Uterus (tissue), 4 donors: ENCODE results near the gene CMTM2. TPM values are rescaled to one million over a fixed set of nuclear protein-coding genes. Genes with fewer than 3 reads are reported as not detected.
"Not testable (repeated sequence)": the region's sequence is repeated elsewhere in the genome, so short reads cannot be mapped to it uniquely, and the experiment has no call there.

Experiments used
- DNase-seq, 2 donors: peaks; one replicate each; pipeline ENCODE4 v3.0.0-alpha.2; 2019 to 2020
- H3K27ac ChIP-seq, 2 donors: fragments of 200-600 bp; sonication (generic); 1 replicate in 1 of 2; 2 replicates in 1 of 2; pipeline ENCODE4 v1.5.1; 2016 to 2018
- H3K27me3 ChIP-seq, 2 donors: fragments of 200-600 bp; sonication (generic); one replicate each; pipeline ENCODE4 v1.5.1; 2018 to 2019; ENCODE audit warnings: control low read depth in 1 of 2
- H3K36me3 ChIP-seq, 2 donors: fragments of 200-600 bp; sonication (generic); one replicate each; pipeline ENCODE4 v1.5.1; 2019; ENCODE audit warnings: control low read depth in 1 of 2
- H3K4me1 ChIP-seq, 2 donors: fragments of 200-600 bp; sonication (generic); one replicate each; pipeline ENCODE4 v1.5.1; 2018 to 2019; ENCODE audit warnings: control low read depth in 1 of 2
- H3K4me3 ChIP-seq, 2 donors: fragments of 200-600 bp; sonication (generic); 1 replicate in 1 of 2; 2 replicates in 1 of 2; pipeline ENCODE4 v1.5.1; 2018 to 2019; ENCODE audit warnings: mild to moderate bottlenecking in 1 of 2
- H3K9me3 ChIP-seq, 2 donors: fragments of 200-600 bp; sonication (generic); one replicate each; pipeline ENCODE4 v1.5.1; 2019; ENCODE audit warnings: control low read depth in 1 of 2
- POLR2A ChIP-seq, 2 donors: fragments of 450-650 bp; IDR thresholded peaks; one replicate each; pipeline ENCODE4 v1.6.1; 2016; ENCODE audit warnings: antibody characterized with exemption in 2 of 2, mild to moderate bottlenecking in 1 of 2, moderate library complexity in 1 of 2
- intact Hi-C: fragments of 100-400 bp; cut with DNase I; formaldehyde crosslinking; loops from one replicate; pipeline ENCODE4 v1.15.1; 2023; ENCODE audit warnings: low total_unique reads
- total RNA-seq, 4 donors: library from RNA; depleted of rRNA in 3 of 4; stranded (reverse); fragments of >200 nt in 3 of 4; gene quantifications; one replicate each; pipeline versions ENCODE4 v1.1.0 to v1.2.4, GENCODE V29; 2014 to 2023
- TF ChIP-seq, protein P1 (sequence below), 4 experiments: fragments of 200-600 bp in 2 of 4; fragments of 450-650 bp in 2 of 4; sonication (generic) in 2 of 4; IDR thresholded peaks; one replicate each; pipeline ENCODE4 v1.5.1; 2016 to 2019; ENCODE audit warnings: antibody characterized with exemption in 4 of 4, mild to moderate bottlenecking in 2 of 4, moderate library complexity in 1 of 4
- donor health status: DM: yes; HTN: yes; CAD: no.

Gene CMTM2
- total RNA-seq, 4 donors from 2014 or later: 1.2 TPM; not detected in 3

GRCh38 chr16:66562409-66562808 is 16.9 kb upstream of the CMTM2 start:
- DNase-seq: no peak
- Histone ChIP-seq H3K27ac (no peak overlapping the region), H3K36me3 (no peaks in the 10 kb centered on the region), H3K4me1 (no peaks in the 10 kb centered on the region), H3K4me3 (no peak overlapping the region), H3K27me3 (no peaks in the 10 kb centered on the region), H3K9me3 (no peaks in the 10 kb centered on the region)
- intact Hi-C loops: no loop called here
- TF ChIP-seq, protein P1, sequence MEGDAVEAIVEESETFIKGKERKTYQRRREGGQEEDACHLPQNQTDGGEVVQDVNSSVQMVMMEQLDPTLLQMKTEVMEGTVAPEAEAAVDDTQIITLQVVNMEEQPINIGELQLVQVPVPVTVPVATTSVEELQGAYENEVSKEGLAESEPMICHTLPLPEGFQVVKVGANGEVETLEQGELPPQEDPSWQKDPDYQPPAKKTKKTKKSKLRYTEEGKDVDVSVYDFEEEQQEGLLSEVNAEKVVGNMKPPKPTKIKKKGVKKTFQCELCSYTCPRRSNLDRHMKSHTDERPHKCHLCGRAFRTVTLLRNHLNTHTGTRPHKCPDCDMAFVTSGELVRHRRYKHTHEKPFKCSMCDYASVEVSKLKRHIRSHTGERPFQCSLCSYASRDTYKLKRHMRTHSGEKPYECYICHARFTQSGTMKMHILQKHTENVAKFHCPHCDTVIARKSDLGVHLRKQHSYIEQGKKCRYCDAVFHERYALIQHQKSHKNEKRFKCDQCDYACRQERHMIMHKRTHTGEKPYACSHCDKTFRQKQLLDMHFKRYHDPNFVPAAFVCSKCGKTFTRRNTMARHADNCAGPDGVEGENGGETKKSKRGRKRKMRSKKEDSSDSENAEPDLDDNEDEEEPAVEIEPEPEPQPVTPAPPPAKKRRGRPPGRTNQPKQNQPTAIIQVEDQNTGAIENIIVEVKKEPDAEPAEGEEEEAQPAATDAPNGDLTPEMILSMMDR (IDR thresholded peaks at IDR 0.05): peak in 1 of 4 experiments; percentile 10
- no peak for TF ChIP-seq POLR2A (IDR thresholded peaks at IDR 0.05)

GRCh38 chr16:66562986-66563385 is 16.3 kb upstream of the CMTM2 start:
- DNase-seq: no peak
- no peaks in the 10 kb centered on the region for H3K27me3 ChIP-seq
- intact Hi-C loops: no loop called here
- H3K4me1 ChIP-seq: no peaks in the 10 kb centered on the region
- H3K9me3 ChIP-seq: no peaks in the 10 kb centered on the region
- no peak for TF ChIP-seq POLR2A (IDR thresholded peaks at IDR 0.05)
- TF ChIP-seq, protein P1 (IDR thresholded peaks at IDR 0.05): no peak
- no peak overlapping the region for H3K4me3 ChIP-seq
- no peaks in the 10 kb centered on the region for H3K36me3 ChIP-seq
- H3K27ac ChIP-seq: no peak overlapping the region

DNA sequence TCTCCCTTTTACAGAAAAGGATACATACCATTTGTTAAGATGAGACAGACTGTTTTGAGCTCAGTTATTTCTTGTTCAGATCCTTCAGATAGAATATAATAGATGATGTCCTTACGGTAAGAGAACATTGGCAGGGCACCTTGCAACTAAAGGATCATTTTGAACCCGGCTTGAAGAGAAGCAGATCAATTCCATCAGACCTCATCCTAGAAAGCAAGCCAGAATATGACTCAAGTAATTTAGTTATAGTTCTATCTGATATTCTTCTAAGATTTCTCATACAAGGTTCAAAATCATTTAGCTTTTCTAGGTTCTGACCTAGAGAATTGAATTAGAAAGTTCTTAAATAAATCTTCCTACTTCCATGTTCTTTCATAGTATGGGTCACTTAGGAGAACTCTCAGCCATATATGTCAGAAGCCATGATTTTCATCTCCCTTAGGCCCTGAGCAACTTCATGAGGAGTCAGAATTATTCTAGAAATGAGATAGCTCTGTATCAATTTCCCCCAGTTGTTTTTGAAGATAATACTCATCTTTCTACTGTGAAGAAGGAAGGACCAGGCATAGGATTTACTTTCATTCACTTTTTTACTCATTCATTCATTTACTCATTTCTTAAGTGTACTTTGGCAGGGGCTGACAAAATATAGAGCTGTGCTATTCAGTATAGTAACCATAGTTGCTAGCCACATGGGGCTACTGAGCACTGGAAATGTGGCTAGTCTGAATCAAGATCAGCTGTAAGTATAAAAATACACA is 15.5 kb upstream of the CMTM2 start:
- Histone ChIP-seq H3K4me3 (no peak overlapping the region), H3K4me1 (no peaks in the 10 kb centered on the region), H3K36me3 (no peaks in the 10 kb centered on the region), H3K9me3 (no peaks in the 10 kb centered on the region), H3K27ac (no peak overlapping the region), H3K27me3 (no peaks in the 10 kb centered on the region)
- intact Hi-C loops: no loop called here
- TF ChIP-seq POLR2A (IDR thresholded peaks at IDR 0.05): no peak
- TF ChIP-seq, protein P1 (IDR thresholded peaks at IDR 0.05): no peak
- DNase-seq: no peak

DNA sequence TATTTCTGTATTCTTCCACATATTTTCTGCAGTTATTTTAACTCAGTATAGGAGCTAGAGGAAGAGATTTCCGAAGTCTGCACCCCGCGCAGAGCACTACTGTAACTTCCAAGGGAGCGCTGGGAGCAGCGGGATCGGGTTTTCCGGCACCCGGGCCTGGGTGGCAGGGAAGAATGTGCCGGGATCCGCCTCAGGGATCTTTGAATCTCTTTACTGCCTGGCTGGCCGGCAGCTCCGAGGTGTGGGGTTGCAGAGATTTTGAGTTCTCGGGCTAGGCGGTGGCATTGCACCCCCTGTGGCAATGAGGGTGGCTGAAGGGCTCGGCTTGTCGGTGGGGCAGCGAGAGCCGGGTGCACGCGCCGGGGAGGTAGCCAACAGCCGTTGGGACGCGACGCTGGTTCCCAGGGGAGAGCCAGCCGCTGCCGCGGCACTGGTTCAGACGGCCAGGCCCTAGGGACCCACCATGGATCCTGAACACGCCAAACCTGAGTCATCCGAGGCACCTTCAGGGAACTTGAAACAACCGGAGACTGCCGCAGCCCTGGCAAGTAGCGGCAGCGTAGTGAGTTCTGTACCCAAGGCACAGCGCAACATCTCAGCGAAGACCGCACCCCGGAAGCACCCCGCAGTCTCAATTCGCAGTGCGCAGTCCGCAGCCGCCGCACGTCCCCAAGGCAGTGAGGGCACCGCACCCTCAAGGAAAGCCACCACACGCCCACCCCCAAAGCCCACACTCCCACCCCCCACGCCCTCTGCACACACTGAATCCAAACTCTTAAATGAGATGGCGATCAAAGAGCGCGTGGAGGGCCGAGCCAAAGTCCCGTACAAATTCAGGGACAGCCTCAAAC is 13.0 kb upstream of the CMTM2 start, which contains the start of gene CMTM1:
Gene CMTM1 (plus strand): TSS at position 389 of the 851 bp plus-strand sequence. CDS start 75 bp downstream, at position 464.
- H3K9me3 ChIP-seq: no peaks in the 10 kb centered on the region
- no peak for DNase-seq
- H3K4me3 ChIP-seq: no peak within 1 kb of the TSS
- intact Hi-C loops: no loop called here
- H3K27me3 ChIP-seq: no peaks in the 10 kb centered on the region
- TF ChIP-seq, protein P1 (IDR thresholded peaks at IDR 0.05): no peak
- TF ChIP-seq POLR2A (IDR thresholded peaks at IDR 0.05): no peak
- H3K27ac ChIP-seq: no peak within 1 kb of the TSS
- H3K4me1 ChIP-seq: no peaks in the 10 kb centered on the region
- H3K36me3 ChIP-seq: no peaks in the 10 kb centered on the region

GRCh38 chr16:66567270-66567669 is 12.0 kb upstream of the CMTM2 start:
- H3K27me3 ChIP-seq, H3K36me3 ChIP-seq, H3K9me3 ChIP-seq, intact Hi-C loops, DNase-seq, H3K4me1 ChIP-seq, H3K4me3 ChIP-seq, H3K27ac ChIP-seq: not testable (repeated sequence)
